ENCODE measurements around the gene NAV2. TPM values are rescaled to one million over a fixed set of nuclear protein-coding genes. Genes with fewer than 3 reads are reported as not detected.

Gene NAV2
- total RNA-seq, 1 donor from 2014 or later: 13.7 TPM

DNA sequence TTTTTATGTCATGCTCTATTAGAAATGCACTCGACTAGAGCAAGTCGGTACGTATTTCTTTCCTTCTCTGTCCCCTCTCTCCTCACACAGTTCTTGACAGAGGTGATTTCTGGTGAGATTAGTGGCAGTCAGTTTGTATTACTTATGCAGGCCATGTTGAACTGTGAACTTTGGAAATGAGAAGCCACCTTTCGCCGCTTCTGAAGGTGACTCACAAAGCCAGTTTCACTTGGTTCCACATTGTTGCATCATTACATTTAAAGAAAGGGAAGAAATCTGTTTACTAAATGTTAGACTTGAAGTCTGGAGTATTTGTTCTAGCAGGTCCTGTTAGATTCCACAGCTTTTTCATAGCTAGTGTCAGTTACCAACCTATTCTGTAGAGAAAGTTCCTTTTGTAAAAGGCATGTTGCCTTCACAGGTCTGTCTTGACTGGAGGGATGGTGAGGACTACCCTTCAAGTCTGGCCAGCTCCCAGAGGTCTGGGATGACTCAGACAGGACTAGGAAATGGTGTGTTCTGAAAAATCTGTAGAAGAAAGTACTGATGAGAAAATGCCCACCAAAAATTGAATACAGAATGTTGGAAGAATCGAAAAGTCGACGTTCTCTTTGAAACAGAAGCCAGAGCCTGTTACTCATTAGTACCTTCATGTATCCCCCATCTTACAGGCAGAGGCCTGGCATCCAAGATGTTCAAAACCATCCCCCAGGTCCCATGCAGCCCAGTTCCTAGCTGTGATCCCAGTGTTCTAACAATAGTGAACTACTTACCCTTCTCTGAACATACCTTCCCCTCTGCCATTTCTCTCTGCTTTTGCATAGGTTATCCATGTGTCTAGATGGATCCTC lies 266.3 kb downstream of the NAV2 start:
- DNase-seq: no peak

DNA sequence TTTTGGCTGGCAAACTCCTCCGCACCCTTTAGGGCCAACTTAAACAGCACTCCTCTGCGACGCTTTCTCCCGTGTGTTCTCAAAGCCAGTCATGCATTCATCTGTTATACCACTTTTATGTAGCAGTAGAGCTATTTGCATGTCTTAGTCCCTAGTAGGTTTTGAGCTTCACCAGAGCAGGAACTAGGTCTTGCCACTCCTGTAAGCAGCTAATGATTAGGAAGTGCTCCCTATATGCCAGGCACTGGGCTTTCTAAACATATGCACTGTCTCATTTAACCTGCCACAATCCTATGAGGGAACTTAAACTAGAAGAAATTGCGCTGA lies 266.8 kb downstream of the NAV2 start:
- no peak for DNase-seq

DNA sequence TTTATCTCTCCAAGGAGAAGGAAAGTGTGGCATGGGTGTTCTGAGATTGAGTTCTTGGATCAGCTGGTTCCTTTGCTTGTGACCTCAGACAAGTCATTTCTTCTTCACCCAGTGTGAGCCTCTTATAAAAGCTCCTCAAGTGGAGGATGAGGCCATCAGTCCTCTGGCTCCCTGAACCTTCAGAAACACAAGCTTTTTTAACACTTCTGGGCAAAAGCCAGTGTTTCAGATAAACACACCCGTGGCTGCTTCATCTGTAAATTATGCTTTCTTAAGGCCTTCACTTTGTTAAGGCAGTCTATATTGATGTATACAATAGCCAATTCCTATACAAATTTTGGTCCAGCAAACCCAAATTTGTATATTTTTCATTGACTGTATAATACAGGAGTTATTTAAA lies 267.8 kb downstream of the NAV2 start:
- DNase-seq: no peak

DNA sequence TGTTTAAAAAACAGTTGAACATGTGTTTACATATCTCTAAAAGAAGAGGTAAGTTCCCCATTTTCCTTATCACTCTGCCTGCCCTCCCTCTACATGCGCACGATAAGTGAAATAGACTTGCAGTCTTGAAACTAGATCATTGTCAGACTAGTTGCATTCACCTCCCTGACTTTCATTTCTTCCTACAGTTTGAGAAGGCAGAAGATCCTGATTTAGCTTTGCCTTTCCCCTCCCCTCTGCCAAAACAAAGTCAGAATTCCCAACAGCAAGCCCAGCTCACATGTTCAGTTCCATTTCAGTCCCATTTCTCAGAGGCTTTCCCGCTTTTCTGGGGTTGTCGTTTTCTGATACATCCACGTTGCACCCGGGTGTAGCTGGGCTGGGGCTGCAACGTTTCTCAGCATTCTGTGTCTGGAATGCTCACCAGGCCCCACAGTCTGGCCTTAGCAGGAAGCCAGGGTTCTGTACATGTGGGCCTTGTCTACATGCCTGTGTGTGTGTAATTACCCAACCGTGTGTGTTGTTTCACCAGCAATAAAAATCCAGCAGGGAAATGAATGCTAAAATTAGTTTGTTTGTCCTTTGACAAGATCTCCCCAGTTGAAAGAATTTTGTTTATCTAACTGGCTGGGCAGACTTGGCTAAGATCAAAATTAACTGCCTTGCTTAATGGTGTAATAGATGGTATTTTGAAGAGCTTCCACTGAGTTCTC lies 268.5 kb downstream of the NAV2 start:
- DNase-seq: no peak

DNA sequence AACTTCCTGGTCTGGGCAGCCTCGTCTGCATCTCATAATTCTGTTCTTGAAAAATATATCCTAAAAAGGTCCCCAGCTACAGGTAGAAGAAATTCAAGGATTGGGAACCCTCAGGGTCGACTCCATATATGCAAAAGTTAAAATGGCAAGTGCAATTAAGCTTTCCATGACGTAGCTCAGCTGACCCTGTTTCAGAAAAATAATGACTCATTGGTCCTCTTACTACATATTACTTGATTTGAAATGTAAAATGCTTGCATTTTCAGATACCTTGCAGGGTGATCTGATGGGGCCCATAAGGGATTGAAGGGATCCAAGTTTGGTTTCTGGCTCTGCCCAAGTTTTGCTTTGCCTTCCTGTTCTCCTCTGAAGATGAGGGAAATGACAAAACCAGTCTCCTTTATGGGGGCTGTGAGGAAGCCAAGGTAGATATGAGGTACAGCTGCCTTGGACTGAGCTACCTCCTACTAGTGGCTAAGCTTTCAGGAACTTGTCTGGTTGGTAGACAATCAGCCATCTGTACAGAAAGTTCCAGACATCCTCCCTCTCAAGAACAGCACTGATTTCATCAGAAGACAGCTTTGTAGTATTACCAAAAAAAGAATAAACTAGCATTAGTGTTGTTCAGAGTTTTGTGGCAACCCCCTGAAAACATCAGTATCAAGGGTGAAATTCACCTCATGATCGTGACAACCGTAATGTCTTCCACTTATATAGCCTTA lies 270.3 kb downstream of the NAV2 start:
- no peak for DNase-seq

DNA sequence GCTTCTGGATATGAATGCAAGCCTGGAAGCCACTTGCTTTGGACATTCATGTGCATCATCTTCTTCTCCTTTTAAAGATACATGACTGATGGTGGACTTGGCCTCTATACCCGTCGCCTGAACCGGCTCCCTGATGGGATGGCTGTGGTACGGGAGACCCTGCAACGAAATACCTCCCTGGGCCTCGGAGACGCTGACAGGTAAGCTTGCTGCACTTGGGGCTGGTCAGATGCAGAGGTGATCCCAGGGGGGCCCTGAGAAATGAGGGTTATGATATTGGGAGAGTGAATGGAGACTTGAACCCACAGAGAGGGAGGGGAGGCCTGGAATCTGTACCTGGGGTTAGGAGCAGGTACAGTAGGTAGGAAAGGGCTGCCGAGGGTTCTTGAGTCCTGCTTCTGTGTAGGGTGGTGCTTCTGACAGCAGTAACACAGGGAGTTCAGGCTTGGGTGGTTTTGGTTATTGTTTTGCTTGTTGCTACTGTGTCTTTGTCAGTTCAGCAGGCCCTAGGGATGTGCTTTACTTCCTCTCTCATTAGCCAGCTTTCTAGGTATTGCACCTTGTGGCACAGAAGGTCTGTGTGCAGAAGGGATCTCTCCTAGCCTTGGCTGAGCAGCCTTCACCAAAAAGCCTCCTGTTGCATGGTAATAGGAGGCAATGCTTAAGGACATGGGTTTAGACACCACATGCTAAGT lies 271.6 kb downstream of the NAV2 start:
- no peak for DNase-seq

DNA sequence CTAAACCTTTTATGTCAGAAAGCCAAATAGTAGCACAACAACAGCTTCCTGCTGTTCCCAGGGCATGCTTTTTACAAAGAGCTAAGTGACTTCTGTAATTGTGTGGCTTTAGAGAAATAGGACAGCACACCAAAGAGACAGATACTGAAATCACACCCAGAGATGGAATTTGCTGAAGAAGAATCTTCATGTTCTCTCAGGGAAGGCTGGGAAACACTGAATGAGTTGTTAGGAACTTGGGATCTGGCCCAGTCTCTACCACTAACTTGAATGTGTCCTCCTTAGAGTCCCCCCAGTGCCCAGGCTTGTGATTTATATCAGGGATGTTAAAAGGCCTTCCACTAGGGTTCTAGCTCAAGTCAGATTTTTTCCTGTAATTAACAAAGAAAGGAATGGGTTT lies 272.5 kb downstream of the NAV2 start:
- no peak for DNase-seq

DNA sequence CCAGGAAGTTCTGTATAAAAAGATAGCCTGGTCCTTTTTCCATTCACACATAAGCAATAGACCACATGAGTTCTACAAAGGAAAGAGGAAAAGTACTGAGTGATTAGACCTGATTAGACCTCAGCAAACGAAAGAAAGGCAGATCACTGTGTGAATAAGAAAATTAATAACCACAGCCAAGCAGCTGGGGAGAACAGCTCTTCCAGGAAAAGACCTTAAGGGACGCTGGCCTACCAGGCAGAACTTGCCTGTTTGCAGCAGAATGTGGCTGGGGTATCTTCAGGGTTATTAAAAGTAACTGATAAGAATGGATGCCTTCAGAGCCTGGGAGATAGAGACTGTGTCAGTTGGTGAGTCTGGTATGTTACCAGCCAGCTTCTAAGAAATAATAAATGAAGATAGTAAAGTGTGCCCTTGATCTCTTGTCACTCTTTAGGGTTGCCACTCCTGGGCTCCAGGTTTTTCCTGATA lies 274.7 kb downstream of the NAV2 start:
- DNase-seq: no peak

DNA sequence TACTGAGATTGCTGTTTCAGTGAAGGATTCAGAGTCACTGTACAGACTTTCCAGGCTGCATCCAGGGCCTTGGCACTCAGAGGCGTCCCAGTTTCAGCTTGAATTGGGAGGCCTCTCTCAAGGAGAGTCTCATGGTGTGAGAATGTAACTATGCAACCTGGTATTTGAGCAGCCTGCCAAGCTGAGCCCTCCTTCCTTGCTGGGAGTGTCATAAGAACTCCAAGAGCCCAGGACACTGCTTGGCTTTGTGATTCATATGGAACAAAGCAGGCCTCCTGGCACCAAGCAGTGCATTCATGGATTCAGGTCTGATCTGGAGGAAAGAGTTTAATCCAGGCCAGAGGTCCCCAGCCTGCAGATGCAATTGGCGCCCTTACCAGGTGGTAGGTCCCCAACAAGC lies 276.0 kb downstream of the NAV2 start:
- peak; percentile 42 for DNase-seq

DNA sequence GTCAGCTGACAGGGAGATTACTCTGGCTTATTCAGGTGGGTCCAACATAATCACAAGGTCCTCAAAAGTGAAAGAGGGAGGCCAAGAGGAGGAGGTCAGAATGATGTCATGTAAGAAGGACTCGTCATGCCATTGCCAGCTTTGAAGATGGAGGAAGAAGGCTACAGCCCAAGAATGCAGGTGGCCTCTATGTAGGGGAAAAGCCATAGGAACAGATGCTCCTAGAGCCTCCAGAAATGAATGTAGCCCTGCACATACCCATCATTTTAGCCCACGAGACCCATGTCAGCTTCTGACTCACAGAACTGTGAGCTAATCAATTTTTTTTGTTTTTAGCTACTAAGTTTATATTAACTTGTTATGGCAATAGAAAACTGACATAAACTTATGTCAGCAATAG lies 276.6 kb downstream of the NAV2 start:
- no peak for DNase-seq

DNA sequence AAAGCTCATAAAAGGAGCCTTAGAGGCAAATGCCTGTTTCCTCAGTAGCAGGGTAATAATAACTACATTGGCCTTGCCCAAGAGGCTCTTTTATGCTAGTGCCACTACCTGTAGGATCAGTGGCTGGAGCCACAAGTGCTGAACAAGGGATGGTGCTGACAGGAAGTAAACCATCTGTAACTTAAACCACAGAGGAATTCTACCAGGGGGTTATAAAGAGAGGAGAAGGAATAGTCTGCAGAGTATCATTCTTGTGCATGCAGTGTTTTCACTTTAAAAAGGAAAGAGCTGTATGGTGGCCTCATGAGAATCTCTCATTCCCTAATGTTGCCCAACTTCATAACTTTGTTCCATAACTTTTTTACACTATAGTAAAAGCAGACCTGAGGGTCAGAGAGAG lies 279.5 kb downstream of the NAV2 start:
- DNase-seq: no peak

DNA sequence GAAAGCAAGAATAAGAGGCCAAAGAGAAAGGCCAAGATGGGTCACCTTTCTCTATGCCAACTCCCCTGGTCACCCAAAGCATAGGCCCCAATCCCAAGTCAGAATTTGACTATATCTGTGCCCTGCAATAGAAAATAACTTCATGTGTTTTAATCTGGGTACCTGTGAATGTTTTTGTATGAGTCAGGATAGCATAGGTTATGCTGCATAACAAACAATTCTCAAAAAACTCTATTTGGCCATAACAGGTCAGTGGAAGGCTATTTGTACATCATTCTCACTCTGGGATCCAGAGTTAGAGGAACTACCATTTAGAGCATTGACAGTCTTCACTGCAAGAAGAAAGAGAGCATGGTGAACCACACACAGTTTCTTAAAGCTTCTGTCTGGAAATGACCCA lies 280.4 kb downstream of the NAV2 start:
- DNase-seq: no peak

DNA sequence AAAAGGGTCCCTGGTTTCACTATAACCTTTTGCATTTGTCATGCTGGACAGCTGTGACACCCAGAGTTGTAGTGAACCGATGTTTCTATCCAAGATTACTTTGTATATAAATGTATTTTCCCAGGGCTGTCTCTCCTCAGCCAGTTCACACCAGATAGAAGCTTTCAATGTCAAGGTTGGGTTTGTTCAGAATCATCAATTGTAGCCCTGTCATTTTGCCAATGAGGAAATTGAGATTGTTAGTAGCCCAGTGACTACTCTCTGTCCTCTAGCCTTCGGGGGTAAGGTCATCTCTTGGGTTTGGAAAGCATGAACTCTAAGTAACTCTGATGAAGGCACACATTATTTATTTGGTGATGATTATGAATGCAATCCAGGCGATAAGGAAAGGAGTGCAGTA lies 282.0 kb downstream of the NAV2 start:
- DNase-seq: no peak

DNA sequence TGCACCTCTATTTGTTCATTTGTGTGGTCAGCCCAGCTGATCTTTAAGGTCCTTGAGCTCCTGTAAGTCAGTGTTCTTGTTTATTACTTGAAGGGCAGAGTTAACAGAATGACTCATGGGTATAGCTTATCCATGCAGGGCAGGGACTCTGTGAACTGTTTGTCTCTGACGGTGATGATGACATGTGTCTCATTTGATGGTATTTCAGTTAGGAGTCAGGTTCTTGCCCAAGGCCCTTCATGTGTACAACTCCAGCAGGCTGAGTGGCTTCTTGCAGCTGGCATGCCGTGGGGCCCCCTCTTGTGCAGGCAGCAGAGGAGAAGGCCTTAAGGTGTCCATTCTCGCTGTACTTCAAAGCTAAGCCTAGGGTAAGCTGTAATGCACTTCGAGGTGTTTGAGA lies 282.5 kb downstream of the NAV2 start:
- DNase-seq: peak; percentile 41

DNA sequence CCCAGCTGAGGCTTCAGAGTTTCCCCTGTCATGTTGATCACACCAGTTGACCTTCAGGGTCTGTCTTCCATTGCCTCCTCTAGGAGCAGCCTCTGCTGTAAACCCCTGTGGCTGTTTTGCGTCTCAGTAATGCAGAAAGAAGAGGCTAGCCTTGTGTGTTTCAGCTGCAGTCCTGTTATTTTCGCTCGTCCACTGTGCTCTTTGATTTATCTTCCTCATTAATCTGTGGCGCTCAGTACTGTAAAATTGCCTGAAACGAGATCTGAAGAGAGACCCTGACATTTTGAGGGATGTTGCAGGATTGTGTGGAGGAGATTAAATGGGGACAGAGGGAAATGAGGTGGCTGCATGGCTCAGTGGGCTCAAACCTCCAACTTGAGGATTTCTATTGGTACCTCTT lies 283.9 kb downstream of the NAV2 start:
- no peak for DNase-seq

DNA sequence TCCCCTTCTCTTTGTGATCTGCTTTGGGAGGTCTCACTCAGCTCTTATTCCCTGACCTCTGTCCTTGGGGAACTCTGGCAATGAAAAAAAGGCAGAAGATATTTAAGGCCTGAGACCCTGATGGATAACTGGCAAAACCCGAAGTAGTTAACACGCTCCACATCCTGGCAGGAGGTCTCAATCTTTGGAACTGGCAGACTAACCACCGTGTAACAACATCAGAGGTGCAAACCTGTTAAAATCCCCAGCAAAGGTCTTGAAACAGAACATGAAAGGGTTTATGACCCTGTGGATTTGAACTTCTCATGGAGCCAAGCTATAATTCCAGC lies 287.3 kb downstream of the NAV2 start:
- no peak for DNase-seq

DNA sequence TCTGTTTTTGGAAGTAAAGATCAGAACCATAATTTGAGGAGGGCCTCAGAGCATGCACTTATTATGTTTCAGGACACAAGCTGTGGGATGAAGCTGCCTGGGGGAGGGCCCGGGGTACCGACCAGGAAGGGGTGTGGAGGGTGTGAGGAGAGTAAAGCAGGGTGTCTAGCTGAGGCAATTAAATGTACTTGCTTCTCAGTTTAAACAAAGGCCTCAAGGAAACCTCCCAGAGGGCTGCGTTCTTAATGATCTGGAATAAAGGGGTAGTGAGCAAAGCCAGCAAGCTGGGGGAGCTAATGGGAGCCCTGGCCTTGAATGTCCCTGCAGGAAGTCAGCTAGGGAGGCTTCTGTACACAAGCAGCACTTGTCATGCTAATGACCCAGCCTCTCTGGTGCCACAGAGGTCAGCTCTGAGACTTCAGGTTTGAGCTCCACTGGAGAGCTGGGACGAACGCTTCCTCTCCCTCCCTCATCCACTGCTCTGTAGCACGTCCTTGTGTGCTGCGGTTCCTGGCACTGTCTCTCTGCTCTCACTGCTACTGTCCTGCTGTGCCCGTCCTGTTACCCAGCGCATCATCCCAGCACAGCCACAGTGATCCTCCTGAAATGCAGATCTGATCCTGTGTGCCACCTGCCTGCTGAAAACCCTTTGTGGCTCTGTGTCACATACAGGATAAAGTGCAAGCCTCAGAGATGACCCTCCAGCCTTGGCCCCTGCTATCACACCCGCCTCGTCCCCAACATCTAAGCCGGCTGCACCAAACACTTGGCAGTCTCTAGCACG lies 287.9 kb downstream of the NAV2 start:
- DNase-seq: no peak

DNA sequence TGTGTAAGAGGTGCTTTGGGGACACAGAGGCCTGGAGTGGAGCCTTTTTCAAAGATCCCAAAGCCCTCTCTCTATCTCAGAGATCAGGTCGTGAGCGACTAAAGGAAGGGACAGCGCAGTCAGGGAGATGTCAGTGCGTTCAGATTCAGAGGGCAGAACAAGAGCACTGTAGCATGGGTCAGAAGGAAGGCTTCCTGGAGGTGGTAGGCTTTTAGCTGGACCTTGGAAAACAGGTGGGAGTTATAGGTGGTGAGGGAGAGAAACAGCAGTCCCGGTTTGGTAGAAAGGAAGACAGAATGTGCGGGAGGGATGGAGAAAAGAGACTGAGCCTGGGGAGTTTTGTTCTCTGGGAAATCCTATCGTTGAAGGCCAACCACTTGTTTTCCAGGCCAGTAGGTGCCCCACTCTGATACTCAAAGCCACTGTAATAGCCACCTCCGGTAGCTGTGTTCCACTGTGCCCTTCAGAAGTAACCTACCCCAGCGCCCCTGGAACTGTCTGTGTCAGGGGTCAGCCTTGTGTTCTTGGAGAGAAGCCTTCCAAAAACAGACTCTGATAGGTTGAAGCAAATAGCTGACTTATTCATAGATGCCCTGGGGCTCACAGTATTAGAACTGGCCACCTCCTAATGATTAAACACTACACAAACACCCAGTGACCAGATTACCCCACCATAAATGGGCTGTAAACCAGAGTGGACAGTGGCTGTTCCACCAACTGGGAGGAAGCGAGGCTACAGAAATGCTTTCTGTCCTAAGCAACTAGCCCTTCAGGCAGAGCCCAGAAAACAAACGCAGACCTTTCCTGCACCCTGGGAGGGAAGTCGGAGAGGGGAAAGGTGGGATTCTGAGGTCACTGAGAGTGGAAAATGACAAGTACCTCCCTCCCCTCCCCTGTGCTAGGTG lies 289.9 kb downstream of the NAV2 start:
- no peak for DNase-seq

DNA sequence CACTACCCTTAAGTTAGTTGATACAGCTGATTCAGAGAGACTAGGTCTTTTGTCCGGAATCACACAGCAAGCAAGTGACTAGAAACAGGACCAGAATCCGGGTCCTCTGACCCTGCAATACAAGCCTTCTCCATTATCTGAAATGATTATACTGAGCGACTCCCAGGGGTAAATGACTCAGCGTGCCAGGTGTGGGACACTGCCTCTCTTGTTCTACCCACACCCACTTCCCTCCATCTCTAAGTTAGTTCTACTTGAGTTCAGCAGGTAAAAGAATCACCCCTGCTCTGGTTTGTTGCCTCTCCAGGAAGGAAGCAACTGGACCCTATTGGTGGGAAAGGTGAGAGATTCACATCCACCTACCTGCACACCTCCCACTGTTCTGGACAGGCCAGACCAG lies 290.7 kb downstream of the NAV2 start:
- no peak for DNase-seq

DNA sequence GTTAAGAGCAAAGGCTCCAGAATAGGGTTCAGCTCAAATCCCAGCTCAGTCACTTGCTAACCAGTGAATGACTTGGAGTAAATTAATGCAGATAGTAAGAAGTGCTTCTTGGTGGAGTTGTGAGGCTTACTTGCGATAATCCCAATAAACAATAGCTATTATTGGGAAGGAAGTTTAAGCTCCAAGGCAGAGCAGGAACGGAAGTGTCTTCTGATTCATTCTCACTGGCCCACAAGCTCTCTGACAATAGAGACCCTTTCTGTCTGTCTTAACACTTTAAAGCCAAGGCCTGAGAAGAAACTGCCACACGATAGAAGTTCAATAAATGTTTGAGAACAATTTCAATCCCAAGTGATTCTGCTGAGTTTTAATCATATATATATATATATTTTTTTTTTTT lies 292.2 kb downstream of the NAV2 start:
- no peak for DNase-seq

DNA sequence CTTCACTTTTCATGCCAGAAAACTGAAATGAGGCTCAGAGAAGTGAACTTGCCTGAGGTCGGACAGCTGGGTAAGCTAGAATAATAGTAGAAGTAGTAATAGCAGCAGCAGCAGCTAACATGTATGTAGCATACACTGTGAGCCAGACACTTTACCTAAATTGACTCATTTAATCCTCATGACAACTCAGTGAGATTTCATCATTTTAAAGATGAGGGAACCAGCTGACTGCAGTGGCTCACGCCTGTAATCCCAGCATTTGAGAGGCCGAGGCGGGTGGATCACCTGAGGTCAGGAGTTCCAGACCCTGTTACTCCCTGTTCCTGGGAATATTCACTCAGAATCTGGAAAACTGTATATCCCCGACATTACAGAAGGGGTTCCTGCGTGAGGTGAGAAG lies 293.1 kb downstream of the NAV2 start:
- no peak for DNase-seq

Data from tongue (tissue), 2 donors.